Activated naive CD4-positive, alpha-beta T cell treated with anti-CD3 and anti-CD28 coated beads, Interleukin-2, amount 50 U/mL, for 72 hours (primary cell): ENCODE measurements around the gene MAGI2. TPM values are rescaled to one million over a fixed set of nuclear protein-coding genes. Genes with fewer than 3 reads are reported as not detected.
"Not testable (repeated sequence)": the region's sequence is repeated elsewhere in the genome, so short reads cannot be mapped to it uniquely, and the experiment has no call there.

Experiments used
- ATAC-seq, 2 donors: fragments of 150-1000 bp; cut with Tn5 transposase; 2 replicates each; pipeline ENCODE4 v1.10.0; 2021; ENCODE audit warnings: mild to moderate bottlenecking in 2 of 2, moderate library complexity in 2 of 2
- DNase-seq, 2 donors: peaks; one replicate each; pipeline ENCODE4 v3.0.0; 2021 to 2022; ENCODE audit warnings: low spot score in 2 of 2
- H3K27ac Mint-ChIP-seq, 2 donors: one replicate each; pipeline ENCODE4 v1.8.0; 2022; ENCODE audit warnings: mild to moderate bottlenecking in 2 of 2, mixed read lengths in 2 of 2
- H3K36me3 Mint-ChIP-seq, 2 donors: one replicate each; pipeline ENCODE4 v1.8.0; 2022; ENCODE audit warnings: mixed read lengths in 2 of 2
- H3K9me3 Mint-ChIP-seq, 2 donors: one replicate each; pipeline ENCODE4 v1.8.0; 2022; ENCODE audit warnings: mixed read lengths in 2 of 2
- total RNA-seq, 2 donors: library from RNA; stranded (reverse); gene quantifications; one replicate each; pipeline ENCODE4 v1.2.3, GENCODE V29; 2022

MAGI2 gene
- total RNA-seq, 2 donors from 2014 or later = 0.16 TPM; not detected in 1

GRCh38 chr7:79455173-79455790 is 1.8 kb upstream of the MAGI2 start:
- no peak for ATAC-seq
- DNase-seq = no peak
- Mint-ChIP-seq H3K27ac (no peak overlapping the region), H3K9me3 (peaks cover 4 to 12% of the 10 kb centered on the region in 2 donors), H3K36me3 (peaks cover 21% of the 10 kb centered on the region in 2 donors)

GRCh38 chr7:79454361-79454960 is 994 bp upstream of the MAGI2 start:
- peaks cover 21% of the 10 kb centered on the region in 2 donors for H3K36me3 Mint-ChIP-seq
- H3K9me3 Mint-ChIP-seq = peaks cover 4 to 12% of the 10 kb centered on the region in 2 donors
- DNase-seq (no peak), ATAC-seq (no peak)
- no peak overlapping the region for H3K27ac Mint-ChIP-seq

- Mint-ChIP-seq H3K27ac (no peak overlapping the region), H3K36me3 (peaks cover 21% of the 10 kb centered on the region in 2 donors), H3K9me3 (peaks cover 4 to 12% of the 10 kb centered on the region in 2 donors)
- ATAC-seq = no peak
- no peak for DNase-seq
These were observed 255 bp downstream of the MAGI2 start for GRCh38 chr7:79453266-79453557.

- DNase-seq = no peak
- peaks cover 21% of the 10 kb centered on the region in 2 donors for H3K36me3 Mint-ChIP-seq
- peaks cover 4 to 12% of the 10 kb centered on the region in 2 donors for H3K9me3 Mint-ChIP-seq
- H3K27ac Mint-ChIP-seq = no peak overlapping the region
- ATAC-seq = peak in 1 of 2 donors; percentile 7
These were observed 787 bp downstream of the MAGI2 start for GRCh38 chr7:79452495-79453265.

GRCh38 chr7:79452032-79452494 is 1.4 kb downstream of the MAGI2 start:
- DNase-seq = no peak
- ATAC-seq = peak in 1 of 2 donors; percentile 66
- H3K9me3 Mint-ChIP-seq = peaks cover 4 to 12% of the 10 kb centered on the region in 2 donors
- no peak overlapping the region for H3K27ac Mint-ChIP-seq
- peaks cover 21% of the 10 kb centered on the region in 2 donors for H3K36me3 Mint-ChIP-seq

- Mint-ChIP-seq H3K27ac (no peak overlapping the region), H3K9me3 (peaks cover 4 to 12% of the 10 kb centered on the region in 2 donors), H3K36me3 (peaks cover 21% of the 10 kb centered on the region in 2 donors)
- ATAC-seq (no peak), DNase-seq (no peak)
These were observed 1.9 kb downstream of the MAGI2 start for GRCh38 chr7:79451580-79451979.

- H3K36me3 Mint-ChIP-seq = not testable (repeated sequence)
These were observed 10.7 kb downstream of the MAGI2 start for GRCh38 chr7:79442766-79443165.

GRCh38 chr7:79436378-79436777 is 17.1 kb downstream of the MAGI2 start:
- no peak for ATAC-seq
- Mint-ChIP-seq H3K9me3 (peaks cover 4 to 8% of the 10 kb centered on the region in 2 donors), H3K36me3 (peaks cover 0 to 8% of the 10 kb centered on the region in 2 donors), H3K27ac (no peak overlapping the region)
- DNase-seq = no peak

More at GRCh38 chr7:79442766-79443165, 10.7 kb downstream of the MAGI2 start:
- H3K9me3 Mint-ChIP-seq, H3K27ac Mint-ChIP-seq, ATAC-seq, DNase-seq: not testable (repeated sequence)

GRCh38 chr7:79434867-79435266 is 18.6 kb downstream of the MAGI2 start:
- DNase-seq (no peak), ATAC-seq (no peak)
- no peak overlapping the region for H3K27ac Mint-ChIP-seq

GRCh38 chr7:79434098-79434497 is 19.4 kb downstream of the MAGI2 start:
- ATAC-seq (no peak), DNase-seq (no peak)
- H3K27ac Mint-ChIP-seq = no peak overlapping the region
- H3K9me3 Mint-ChIP-seq = peaks cover 4 to 8% of the 10 kb centered on the region in 2 donors
- H3K36me3 Mint-ChIP-seq = peaks cover 0 to 8% of the 10 kb centered on the region in 2 donors

More at GRCh38 chr7:79434867-79435266, 18.6 kb downstream of the MAGI2 start:
- H3K36me3 Mint-ChIP-seq = peaks cover 0 to 8% of the 10 kb centered on the region in 2 donors
- peaks cover 4 to 8% of the 10 kb centered on the region in 2 donors for H3K9me3 Mint-ChIP-seq

- peaks cover 4 to 18% of the 10 kb centered on the region in 2 donors for H3K9me3 Mint-ChIP-seq
- no peak overlapping the region for H3K27ac Mint-ChIP-seq
- ATAC-seq (no peak), DNase-seq (no peak)
- peaks cover 0 to 8% of the 10 kb centered on the region in 2 donors for H3K36me3 Mint-ChIP-seq
These were observed 23.1 kb downstream of the MAGI2 start for GRCh38 chr7:79430391-79430790.

GRCh38 chr7:79425665-79426064 is 27.8 kb downstream of the MAGI2 start:
- Mint-ChIP-seq H3K27ac (no peak overlapping the region), H3K9me3 (peaks cover 0 to 9% of the 10 kb centered on the region in 2 donors), H3K36me3 (no peaks in the 10 kb centered on the region)
- DNase-seq = no peak
- ATAC-seq = no peak

- ATAC-seq (no peak), DNase-seq (no peak)
- Mint-ChIP-seq H3K9me3 (peaks cover 0 to 4% of the 10 kb centered on the region in 2 donors), H3K27ac (no peak overlapping the region), H3K36me3 (no peaks in the 10 kb centered on the region)
These were observed 31.7 kb downstream of the MAGI2 start for GRCh38 chr7:79421751-79422150.

- ATAC-seq (no peak), DNase-seq (no peak)
- Mint-ChIP-seq H3K27ac (no peak overlapping the region), H3K36me3 (no peaks in the 10 kb centered on the region), H3K9me3 (peaks cover 0 to 5% of the 10 kb centered on the region in 2 donors)
These were observed 33.0 kb downstream of the MAGI2 start for GRCh38 chr7:79420464-79420863.

GRCh38 chr7:79414910-79415309 is 38.6 kb downstream of the MAGI2 start:
- H3K36me3 Mint-ChIP-seq = no peaks in the 10 kb centered on the region
- ATAC-seq = no peak
- no peak for DNase-seq
- peaks cover 0 to 10% of the 10 kb centered on the region in 2 donors for H3K9me3 Mint-ChIP-seq
- no peak overlapping the region for H3K27ac Mint-ChIP-seq

GRCh38 chr7:79412915-79413314 is 40.6 kb downstream of the MAGI2 start:
- no peak for DNase-seq
- Mint-ChIP-seq H3K27ac (no peak overlapping the region), H3K36me3 (no peaks in the 10 kb centered on the region), H3K9me3 (peaks cover 0 to 10% of the 10 kb centered on the region in 2 donors)
- no peak for ATAC-seq

GRCh38 chr7:79412438-79412837 is 41.0 kb downstream of the MAGI2 start:
- no peak overlapping the region for H3K27ac Mint-ChIP-seq
- no peaks in the 10 kb centered on the region for H3K36me3 Mint-ChIP-seq
- peaks cover 0 to 10% of the 10 kb centered on the region in 2 donors for H3K9me3 Mint-ChIP-seq
- no peak for ATAC-seq
- DNase-seq = no peak
